Skin of body (tissue), 2 donors: Measurements from ENCODE around the gene NACC2. TPM values are rescaled to one million over a fixed set of nuclear protein-coding genes. Genes with fewer than 3 reads are reported as not detected.

ENCODE experiments used
- DNase-seq: peaks from one replicate; lab custom pipeline; 2025; lab: John Stamatoyannopoulos, UW
- total RNA-seq: library from RNA; depleted of rRNA; stranded (reverse); fragments of >200 nt; gene quantifications from one replicate; pipeline ENCODE4 v1.2.3, GENCODE V29; 2014

Gene NACC2
- total RNA-seq, 1 donor from 2014 or later: 2.9 TPM

DNA sequence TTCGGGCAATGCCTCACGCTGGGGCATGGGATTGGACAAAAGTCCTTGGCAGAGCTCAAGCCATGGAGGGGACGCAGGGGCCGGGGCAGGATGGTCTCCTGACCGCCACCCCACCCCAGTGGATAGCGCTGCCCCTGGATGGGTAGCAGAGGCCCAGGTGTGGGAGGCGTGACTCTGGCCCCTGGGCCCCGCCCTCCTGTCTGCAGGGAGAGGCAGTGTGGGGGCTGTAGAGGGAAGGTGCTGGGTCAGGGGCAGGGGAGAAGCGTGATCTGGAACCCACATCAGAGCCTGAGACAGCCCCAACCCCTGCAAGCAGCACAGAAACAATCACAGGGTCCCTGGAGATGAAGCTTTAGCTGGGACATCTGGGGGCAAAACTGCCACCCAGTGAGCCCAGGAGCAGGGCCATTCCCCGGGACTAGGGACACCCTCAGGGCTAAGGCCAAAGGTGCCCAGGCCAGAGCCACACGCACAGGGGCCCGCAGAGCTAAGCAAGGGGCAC, 36.2 kb downstream of the NACC2 start:
- no peak for DNase-seq

DNA sequence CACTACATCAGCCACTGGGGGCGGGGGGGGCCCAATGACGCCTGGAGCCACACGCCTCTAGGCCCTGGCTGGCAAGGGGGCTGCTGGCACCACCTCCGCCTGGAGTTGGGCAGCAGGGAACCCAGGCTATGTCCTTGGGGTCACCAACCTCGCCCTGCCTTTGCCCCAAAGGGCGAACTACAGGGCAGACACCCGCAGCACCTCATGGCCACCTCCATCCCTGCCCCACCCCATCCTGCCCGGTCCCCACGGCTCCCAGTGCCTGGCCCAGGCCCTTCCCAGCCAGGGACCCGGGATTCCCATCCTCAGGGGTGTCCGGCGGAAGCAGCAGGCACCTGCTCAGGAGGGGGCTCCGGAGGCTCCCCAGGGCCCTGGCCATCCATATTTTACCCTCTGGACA, 37.0 kb downstream of the NACC2 start:
- DNase-seq: no peak

DNA sequence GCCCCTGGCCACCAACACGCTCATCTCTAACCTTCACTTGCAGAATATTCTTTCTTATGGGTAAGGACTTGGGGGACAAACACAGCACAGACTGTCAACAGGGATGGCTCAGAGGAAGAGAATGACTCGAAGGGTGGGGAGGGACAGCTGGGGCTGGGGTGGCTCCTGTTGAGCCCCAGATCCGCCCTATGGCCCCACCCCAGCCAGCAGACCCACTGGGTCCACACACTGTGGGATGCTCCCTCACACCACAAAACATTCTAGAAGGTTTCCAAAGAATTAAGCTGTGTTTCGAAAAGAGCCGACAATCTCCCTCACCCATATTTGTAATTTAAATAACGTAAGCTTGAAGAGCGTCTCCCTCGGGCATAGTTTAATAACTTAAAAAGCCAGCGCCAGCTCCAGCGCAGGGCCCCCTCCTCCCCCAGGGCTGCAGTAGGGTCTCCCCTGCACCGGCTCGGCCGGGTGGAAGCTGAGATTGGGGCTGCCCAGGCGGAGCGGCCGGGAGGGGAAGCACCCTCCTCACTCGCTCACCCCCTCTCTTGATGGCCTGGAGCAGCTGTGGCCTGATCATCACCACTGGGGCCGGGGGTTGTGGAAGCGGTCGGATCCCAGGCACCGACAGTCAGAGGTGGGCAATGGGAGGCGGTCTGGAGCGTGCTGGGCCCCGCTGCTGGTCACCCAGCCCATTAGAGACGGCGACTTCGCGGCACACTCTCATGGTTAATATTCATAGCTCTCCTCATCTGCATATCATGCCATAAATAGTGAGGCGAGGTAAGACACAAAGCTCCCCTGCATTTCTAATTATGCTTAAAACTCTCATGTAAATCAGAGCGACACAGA, 37.6 kb downstream of the NACC2 start:
- DNase-seq: no peak

- no peak for DNase-seq
These were observed 38.4 kb downstream of the NACC2 start for GRCh38 chr9:136056546-136057235.

DNA sequence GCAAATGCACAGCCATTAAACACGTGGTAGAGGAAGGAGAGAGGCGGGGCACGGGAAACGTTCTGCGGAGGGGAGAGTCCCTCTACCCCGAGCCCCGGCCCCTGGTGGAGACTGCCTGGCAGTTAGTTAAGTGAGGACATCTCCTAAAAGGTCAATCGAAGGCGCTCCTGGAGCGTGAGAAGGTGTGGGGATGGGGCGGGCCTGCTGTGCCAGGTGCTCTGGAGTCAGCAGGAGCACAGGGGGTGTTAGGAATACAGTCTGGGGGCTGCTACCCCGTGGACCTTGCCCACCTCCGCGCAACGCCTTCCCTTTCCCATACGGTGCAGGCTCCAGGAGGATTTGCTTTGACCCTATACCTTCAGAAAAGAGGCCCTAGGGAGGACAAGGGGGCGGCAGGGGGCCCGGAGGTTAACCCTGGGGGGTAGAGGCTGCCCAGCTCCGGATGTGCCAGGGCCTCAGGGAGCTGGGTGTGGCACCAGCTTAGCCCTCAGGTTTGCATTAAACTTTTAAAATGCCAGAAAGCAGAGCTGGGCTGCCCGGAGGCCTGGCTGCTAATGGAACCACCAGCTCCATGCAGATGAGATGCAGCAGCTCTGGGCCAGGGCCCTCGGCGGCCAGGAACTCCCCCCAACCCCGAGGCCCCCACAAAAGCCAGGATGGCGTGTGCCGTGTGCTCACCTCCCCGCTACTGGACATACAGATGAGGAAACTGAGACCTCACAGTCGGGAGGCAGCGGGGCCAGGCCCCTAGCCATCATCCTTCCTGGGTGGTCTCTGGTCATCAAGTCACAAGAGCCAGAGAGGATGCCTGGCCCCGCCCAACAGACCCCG, 39.2 kb downstream of the NACC2 start:
- no peak for DNase-seq

- no peak for DNase-seq
These were observed 40.0 kb downstream of the NACC2 start for GRCh38 chr9:136054798-136055714.

DNA sequence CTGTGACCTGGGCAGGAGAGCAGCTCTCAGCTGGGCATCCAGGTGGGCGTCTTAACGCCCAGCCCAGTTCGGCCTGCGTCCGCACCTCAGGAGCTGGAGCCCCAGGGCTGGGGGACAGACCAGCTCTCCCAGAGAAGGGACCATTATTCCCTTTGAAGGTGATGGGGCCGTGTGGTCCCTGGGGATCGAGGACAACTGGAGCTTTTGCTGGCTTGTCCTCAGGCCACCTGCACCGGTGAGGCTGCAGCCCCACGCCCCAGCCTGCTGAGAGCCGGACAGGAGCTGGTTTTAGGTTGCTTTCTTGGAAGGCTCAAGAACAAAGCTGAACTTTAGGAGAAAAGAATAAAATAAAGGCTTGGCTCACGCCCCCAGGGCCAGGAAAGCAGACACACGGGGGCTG, 40.9 kb downstream of the NACC2 start:
- no peak for DNase-seq

DNA sequence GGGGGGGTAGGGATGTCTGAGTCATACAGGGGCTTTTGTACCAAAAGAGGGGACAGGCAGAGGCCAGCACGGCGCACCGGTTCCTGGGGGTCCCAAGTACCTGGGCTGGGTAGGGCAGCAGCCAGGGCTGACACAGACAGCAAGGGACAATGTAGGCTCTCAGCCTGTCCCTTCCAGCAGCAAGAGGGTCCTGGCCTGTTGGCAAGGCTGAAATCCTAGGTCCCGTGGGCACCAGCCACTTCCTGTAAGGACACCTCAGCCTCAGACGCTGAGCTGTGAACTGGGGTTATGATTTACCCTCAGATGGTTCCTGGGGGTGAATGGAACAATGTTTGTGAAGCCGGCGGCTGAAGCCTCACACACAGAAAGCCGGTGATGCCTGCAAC, 41.3 kb downstream of the NACC2 start:
- DNase-seq: no peak

DNA sequence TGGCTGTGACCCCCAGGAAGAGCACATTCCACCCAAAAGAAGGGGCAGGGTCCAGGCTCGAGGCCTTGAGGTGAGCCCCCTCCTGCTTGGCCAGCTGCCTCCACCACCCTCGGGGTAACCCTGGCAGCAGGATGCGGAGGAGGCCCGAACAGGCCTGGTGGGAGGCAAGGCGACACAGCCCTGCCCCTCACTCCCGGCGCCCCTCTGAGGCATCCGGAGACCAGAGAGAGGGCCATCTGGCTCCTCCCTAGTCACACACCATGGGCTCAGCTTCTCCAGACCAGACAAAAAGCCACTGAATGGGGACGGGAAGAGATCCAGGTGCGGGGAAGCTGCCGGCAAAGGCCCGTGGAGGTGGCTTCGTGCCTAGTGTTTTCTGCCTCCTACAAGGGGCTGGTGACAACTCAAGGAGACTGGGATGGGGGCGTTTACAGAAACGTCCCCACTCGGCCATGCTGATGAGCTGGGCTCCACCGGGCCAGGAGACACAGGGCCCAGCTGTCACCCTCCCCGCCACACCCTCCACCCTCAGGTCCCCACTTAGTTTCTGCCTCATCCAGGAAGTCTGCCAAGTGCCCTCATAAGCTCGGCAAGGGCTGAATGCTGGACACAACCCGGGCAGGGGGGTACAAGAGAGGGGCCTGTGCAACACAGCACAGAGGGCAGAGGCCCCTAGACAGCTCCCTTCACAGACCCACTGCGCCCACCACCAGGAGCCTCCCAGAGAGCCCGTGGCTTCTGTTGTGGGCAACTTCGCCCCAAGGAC, 41.9 kb downstream of the NACC2 start:
- no peak for DNase-seq

DNA sequence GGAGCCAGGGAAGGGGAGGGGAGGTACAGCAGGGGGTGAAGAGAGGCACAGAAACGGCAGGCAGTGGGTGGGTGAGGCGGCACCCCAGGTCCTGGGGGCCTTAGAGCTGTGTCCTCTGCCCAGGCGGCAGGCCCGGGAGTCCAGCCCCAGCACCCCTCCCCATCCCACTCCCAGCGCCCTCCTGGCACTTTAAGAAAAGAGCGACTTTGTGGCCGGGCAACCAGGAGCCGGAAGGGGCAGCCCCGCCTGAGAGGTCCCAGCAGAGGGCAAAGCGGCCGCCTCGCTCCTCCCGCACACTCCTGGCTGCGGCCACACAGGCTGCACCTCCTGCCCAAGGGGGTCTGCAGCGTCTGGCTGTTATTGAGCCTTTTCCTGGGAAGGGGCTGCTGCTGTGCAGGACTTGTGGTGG, 42.6 kb downstream of the NACC2 start:
- DNase-seq: no peak

DNA sequence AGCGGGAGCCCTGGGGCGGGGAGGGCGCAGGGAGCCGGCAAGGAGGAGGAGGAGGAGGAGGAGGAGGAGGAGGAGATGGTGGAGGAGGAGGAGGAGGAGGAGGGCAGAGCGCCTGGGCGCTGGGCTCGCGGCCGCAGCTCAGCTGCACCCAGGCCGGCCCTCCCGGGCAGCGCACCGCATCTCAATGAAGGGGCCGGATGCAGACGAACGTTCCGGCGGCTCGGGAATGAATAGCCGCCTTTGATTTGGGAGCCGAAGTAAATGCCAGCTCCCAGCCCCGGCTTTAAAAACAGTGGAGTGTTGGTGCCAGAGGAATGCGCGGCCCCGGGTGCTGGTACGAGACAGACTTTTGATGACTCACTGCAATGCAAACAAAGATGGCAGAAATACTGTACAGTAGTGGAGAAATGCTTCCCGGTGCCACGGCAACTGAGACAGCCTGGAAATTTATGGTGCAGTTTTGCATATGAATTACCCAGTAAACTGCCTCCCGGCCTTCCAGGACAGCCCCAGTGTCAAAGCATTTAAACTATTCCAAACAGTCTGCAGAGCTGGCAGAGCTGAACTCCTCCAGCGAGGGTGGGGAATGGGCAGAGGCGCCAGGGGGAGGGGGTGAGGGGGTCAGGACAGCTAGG, 43.1 kb downstream of the NACC2 start:
- peak; percentile 85 for DNase-seq

- DNase-seq: no peak
These were observed 43.6 kb downstream of the NACC2 start for GRCh38 chr9:136051453-136051836.

GRCh38 chr9:136050701-136051452, 44.2 kb downstream of the NACC2 start:
- DNase-seq: no peak

DNA sequence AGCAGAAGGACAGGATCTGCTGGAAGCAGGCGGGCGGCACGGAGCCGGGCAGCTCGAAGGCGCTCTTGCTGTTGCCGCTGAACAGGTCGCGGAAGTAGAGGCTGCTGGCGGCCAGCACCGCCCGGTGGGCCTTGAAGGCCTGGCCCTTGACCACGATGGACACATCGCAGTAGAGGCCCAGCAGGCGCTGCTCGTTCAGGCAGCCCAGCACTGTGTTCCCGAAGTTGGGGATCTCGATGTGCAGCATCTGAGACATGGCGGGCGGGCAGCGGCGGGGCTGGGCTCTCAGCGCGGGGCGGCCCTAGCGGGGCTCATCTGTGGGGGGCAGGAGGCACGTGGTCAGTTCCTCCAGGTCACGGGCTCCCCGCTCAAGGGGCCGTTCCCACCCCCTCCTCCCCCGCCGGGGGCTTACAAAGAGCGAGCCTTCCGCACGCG, 44.8 kb downstream of the NACC2 start:
- no peak for DNase-seq

GRCh38 chr9:136049491-136050265, 45.4 kb downstream of the NACC2 start:
- no peak for DNase-seq

DNA sequence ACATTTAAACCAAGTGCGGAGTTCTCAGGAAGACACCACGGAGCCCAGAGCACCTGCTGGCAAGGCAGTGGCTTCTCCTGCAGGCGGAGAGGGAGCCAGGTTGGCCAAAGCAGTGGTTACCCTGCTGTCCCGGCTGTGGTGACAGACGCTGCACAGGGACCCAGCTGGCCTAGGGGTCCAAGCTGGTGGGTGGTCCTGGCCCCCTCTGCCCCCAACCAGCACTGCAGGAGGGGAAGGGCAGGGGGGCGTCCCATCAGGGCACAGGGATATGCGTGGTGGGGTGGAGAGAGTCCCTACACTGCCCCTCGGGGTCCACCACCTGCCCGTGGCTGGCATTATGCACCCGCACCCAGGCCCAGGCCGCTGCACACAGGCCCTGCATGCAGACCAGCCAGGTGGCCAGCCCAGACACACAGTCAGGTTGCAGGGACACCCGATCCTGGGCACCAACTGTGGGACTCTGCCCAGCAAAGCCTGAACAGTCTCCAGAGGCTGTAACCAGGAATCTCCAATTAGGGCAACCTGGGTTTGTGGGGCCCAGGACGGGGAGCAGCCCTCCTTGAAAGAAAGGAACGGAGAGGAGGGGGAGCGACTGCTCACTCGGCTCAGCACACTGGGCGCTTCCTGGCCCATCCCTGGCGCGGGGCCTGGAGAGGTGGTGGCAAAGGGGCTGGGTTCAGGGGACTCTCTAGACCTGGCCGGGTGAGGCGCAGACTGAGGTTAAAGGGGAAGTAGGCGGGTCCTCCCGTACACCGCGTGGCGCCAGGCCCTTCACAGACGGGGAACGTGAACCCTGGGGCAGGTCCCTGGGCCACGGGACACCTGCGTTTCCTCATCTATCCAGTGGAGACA, 46.3 kb downstream of the NACC2 start:
- no peak for DNase-seq
